CD4-positive, alpha-beta T cell treated with Interleukin-17A for 4 hours (primary cell): Measurements from ENCODE around the gene PDIA2.
"Not testable (repeated sequence)": the region's sequence is repeated elsewhere in the genome, so short reads cannot be mapped to it uniquely, and the experiment has no call there.

ENCODE experiments used
- DNase-seq: peaks from one replicate; pipeline ENCODE4 v3.0.0-alpha.2; 2020; ENCODE audit warnings: mixed read lengths

Gene PDIA2

GRCh38 chr16:301950-302349 lies 19.0 kb downstream of the PDIA2 start:
- DNase-seq = no peak

- peak; percentile 37 for DNase-seq
These were observed 21.0 kb downstream of the PDIA2 start for GRCh38 chr16:303760-304505.

GRCh38 chr16:305916-306626 lies 23.1 kb downstream of the PDIA2 start:
- DNase-seq = no peak

GRCh38 chr16:306911-307370 lies 24.0 kb downstream of the PDIA2 start:
- no peak for DNase-seq

- DNase-seq = no peak
These were observed 24.8 kb downstream of the PDIA2 start for GRCh38 chr16:307691-308312.

- peak; percentile 39 for DNase-seq
These were observed 26.5 kb downstream of the PDIA2 start for GRCh38 chr16:309476-309875.

GRCh38 chr16:311725-312124 lies 28.8 kb downstream of the PDIA2 start:
- no peak for DNase-seq

- no peak for DNase-seq
These were observed 31.4 kb downstream of the PDIA2 start for GRCh38 chr16:314351-314750.

GRCh38 chr16:314795-315299 lies 31.9 kb downstream of the PDIA2 start:
- DNase-seq = no peak

GRCh38 chr16:316741-317464 lies 33.9 kb downstream of the PDIA2 start:
- no peak for DNase-seq

GRCh38 chr16:317583-317982 lies 34.6 kb downstream of the PDIA2 start:
- no peak for DNase-seq

GRCh38 chr16:318628-319027 lies 35.7 kb downstream of the PDIA2 start:
- DNase-seq = no peak

- DNase-seq = no peak
These were observed 37.2 kb downstream of the PDIA2 start for GRCh38 chr16:320206-320605.

- DNase-seq = no peak
These were observed 38.6 kb downstream of the PDIA2 start for GRCh38 chr16:321532-321931.

GRCh38 chr16:322476-323143 lies 39.6 kb downstream of the PDIA2 start:
- DNase-seq = no peak

GRCh38 chr16:324201-324450 lies 41.2 kb downstream of the PDIA2 start:
- DNase-seq = no peak

GRCh38 chr16:324451-325334 lies 41.7 kb downstream of the PDIA2 start:
- peak; percentile 80 for DNase-seq

GRCh38 chr16:325375-326145 lies 42.6 kb downstream of the PDIA2 start:
- no peak for DNase-seq

GRCh38 chr16:330741-331140 lies 47.8 kb downstream of the PDIA2 start:
- no peak for DNase-seq

- not testable (repeated sequence) for DNase-seq
These were observed 48.3 kb downstream of the PDIA2 start for GRCh38 chr16:331181-331814.
